Measurements from ENCODE around the gene DNM3. TPM values are rescaled to one million over a fixed set of nuclear protein-coding genes. Genes with fewer than 3 reads are reported as not detected.

The DNM3 gene
- total and polyA plus RNA-seq, 2 donors (not counting 1 experiment from before 2014, with no cell fraction given) = 1.0 to 1.3 TPM

DNA sequence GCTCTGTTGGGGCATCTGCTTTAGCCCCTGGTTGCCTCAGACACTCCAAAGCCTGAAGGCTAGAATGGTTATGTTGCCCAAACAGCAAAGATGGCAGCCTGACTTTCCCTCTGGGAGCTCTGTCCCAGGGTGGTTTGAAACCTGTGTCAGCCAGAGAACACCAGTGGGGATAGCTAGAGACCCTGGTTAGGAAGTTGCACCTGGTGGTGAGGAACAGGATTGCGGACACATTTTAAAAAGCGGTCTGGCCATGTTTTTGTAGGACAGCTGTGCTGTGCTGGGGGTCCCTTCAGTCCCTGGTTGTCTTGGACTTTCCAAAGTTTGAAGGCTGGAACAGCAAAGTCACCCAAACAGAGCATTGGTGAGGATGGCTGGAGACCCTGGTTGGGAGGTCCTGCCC, 87.8 kb downstream of the DNM3 start:
- H3K9ac ChIP-seq (ENCODE audit: low read length) = no peak overlapping the region
- Mint-ChIP-seq H3K4me1 (no peaks in the 10 kb centered on the region), H3K4me3 (no peak overlapping the region), H3K9me3 (ENCODE audit: insufficient read depth) (no peaks in the 10 kb centered on the region), H3K27ac (no peak overlapping the region), H3K27me3 (peaks cover 7% of the 10 kb centered on the region)
- 100% methylated on average over 2 of the region's 2 CpGs for WGBS (ENCODE audit: insufficient coverage)
- no peaks in the 10 kb centered on the region for H3K36me3 ChIP-seq (replicated peaks in 1 of 2; ENCODE audit: control extremely low read depth in 1 of 2, control insufficient read depth in 1 of 2, extremely low read depth in 1 of 2, insufficient read depth in 2 of 2, low read length in 1 of 2)
- POLR2A ChIA-PET = no interaction called here
- TF ChIP-seq, protein P1, sequence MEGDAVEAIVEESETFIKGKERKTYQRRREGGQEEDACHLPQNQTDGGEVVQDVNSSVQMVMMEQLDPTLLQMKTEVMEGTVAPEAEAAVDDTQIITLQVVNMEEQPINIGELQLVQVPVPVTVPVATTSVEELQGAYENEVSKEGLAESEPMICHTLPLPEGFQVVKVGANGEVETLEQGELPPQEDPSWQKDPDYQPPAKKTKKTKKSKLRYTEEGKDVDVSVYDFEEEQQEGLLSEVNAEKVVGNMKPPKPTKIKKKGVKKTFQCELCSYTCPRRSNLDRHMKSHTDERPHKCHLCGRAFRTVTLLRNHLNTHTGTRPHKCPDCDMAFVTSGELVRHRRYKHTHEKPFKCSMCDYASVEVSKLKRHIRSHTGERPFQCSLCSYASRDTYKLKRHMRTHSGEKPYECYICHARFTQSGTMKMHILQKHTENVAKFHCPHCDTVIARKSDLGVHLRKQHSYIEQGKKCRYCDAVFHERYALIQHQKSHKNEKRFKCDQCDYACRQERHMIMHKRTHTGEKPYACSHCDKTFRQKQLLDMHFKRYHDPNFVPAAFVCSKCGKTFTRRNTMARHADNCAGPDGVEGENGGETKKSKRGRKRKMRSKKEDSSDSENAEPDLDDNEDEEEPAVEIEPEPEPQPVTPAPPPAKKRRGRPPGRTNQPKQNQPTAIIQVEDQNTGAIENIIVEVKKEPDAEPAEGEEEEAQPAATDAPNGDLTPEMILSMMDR (IDR thresholded peaks at IDR 0.05) = no peak
- TF ChIP-seq EZH2 (IDR thresholded peaks at IDR 0.05; ENCODE audit: borderline replicate concordance, insufficient read depth, low read depth, low read length, poor library complexity, severe bottlenecking) = no peak
- H3K9me3 ChIP-seq (ENCODE audit: control extremely low read depth in 1 of 3, control insufficient read depth in 2 of 3, insufficient read depth in 1 of 3, low read length in 2 of 3) = peaks cover 0 to 4% (median 2%) of the 10 kb centered on the region in 3 donors
- no peaks in the 10 kb centered on the region for H4K20me1 ChIP-seq (ENCODE audit: control insufficient read depth, insufficient read depth, low read length, poor library complexity, severe bottlenecking)
- H3K27me3 ChIP-seq (replicated peaks in 1 of 4; ENCODE audit: control extremely low read depth in 1 of 4, control insufficient read depth in 3 of 4, insufficient read depth in 4 of 4, low read length in 3 of 4) = no peaks in the 10 kb centered on the region
- CTCF ChIA-PET = no interaction called here
- H2AFZ ChIP-seq (ENCODE audit: insufficient read depth, low read depth, low read length, poor library complexity, severe bottlenecking) = no peak overlapping the region
- DNase-seq = no peak
- H3K27ac ChIP-seq (ENCODE audit: low read length in 2 of 2) = no peak overlapping the region
- H3K4me2 ChIP-seq (replicated peaks; ENCODE audit: low read depth, low read length, poor library complexity, severe bottlenecking) = no peak overlapping the region
- intact Hi-C loops (cut with micrococcal nuclease) = no loop called here
- no peaks in the 10 kb centered on the region for H3K79me2 ChIP-seq (ENCODE audit: control insufficient read depth, insufficient read depth, low read length)
- H3K4me1 ChIP-seq (ENCODE audit: control insufficient read depth in 2 of 2, insufficient read depth in 2 of 2, low read length in 2 of 2) = no peaks in the 10 kb centered on the region
- no peak for ATAC-seq (ENCODE audit: low read depth)
- H3K4me3 ChIP-seq (ENCODE audit: control extremely low read depth in 1 of 5, extremely low read depth in 1 of 5, insufficient read depth in 1 of 5, low read depth in 2 of 5, low read length in 4 of 5) = no peak overlapping the region

DNA sequence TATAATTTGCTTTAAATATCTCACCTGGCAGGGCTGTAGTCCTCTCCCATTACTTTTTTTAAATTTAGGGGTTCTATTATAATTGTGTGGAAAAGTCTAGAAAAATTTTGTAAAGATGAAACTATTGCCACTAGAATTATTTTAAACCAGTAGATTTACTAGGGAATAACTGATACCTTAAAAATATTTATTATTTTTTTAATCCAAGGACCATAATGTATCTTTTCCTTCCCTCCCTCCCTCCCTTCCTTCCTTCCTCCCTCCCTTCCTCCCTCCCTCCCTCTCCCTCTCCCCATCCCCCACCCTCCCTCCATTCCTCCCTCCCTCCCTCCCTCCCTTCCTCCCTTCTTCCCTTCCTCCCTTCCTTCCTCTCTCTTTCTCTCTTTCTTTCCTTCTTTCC, 90.5 kb downstream of the DNM3 start:
- Mint-ChIP-seq H3K27me3 (peaks cover 12% of the 10 kb centered on the region), H3K9me3 (ENCODE audit: insufficient read depth) (no peaks in the 10 kb centered on the region), H3K4me1 (no peaks in the 10 kb centered on the region), H3K4me3 (no peak overlapping the region), H3K27ac (no peak overlapping the region)
- Histone ChIP-seq H3K9me3 (ENCODE audit: control extremely low read depth in 1 of 3, control insufficient read depth in 2 of 3, insufficient read depth in 1 of 3, low read length in 2 of 3) (peaks cover 0 to 4% (median 0%) of the 10 kb centered on the region in 3 donors), H3K36me3 (replicated peaks in 1 of 2; ENCODE audit: control extremely low read depth in 1 of 2, control insufficient read depth in 1 of 2, extremely low read depth in 1 of 2, insufficient read depth in 2 of 2, low read length in 1 of 2) (no peaks in the 10 kb centered on the region), H4K20me1 (ENCODE audit: control insufficient read depth, insufficient read depth, low read length, poor library complexity, severe bottlenecking) (no peaks in the 10 kb centered on the region), H3K4me2 (replicated peaks; ENCODE audit: low read depth, low read length, poor library complexity, severe bottlenecking) (no peak overlapping the region), H3K4me1 (ENCODE audit: control insufficient read depth in 2 of 2, insufficient read depth in 2 of 2, low read length in 2 of 2) (no peaks in the 10 kb centered on the region), H3K4me3 (ENCODE audit: control extremely low read depth in 1 of 5, extremely low read depth in 1 of 5, insufficient read depth in 1 of 5, low read depth in 2 of 5, low read length in 4 of 5) (no peak overlapping the region), H3K9ac (ENCODE audit: low read length) (no peak overlapping the region), H3K27ac (ENCODE audit: low read length in 2 of 2) (no peak overlapping the region), H2AFZ (ENCODE audit: insufficient read depth, low read depth, low read length, poor library complexity, severe bottlenecking) (no peak overlapping the region), H3K79me2 (ENCODE audit: control insufficient read depth, insufficient read depth, low read length) (no peaks in the 10 kb centered on the region), H3K27me3 (replicated peaks in 1 of 4; ENCODE audit: control extremely low read depth in 1 of 4, control insufficient read depth in 3 of 4, insufficient read depth in 4 of 4, low read length in 3 of 4) (no peaks in the 10 kb centered on the region)
- intact Hi-C loops (cut with micrococcal nuclease) = no loop called here
- ATAC-seq (ENCODE audit: low read depth) = no peak
- TF ChIP-seq, protein P1 (IDR thresholded peaks at IDR 0.05) = no peak
- TF ChIP-seq EZH2 (IDR thresholded peaks at IDR 0.05; ENCODE audit: borderline replicate concordance, insufficient read depth, low read depth, low read length, poor library complexity, severe bottlenecking) = no peak
- ChIA-PET CTCF (no interaction called here), POLR2A (no interaction called here)
- no peak for DNase-seq
